Activated T-cell treated with anti-CD3 and anti-CD28 coated beads, Interleukin-2, amount 50 U/mL, for 72 hours (primary cell): Measurements from ENCODE around the gene TNFRSF12A. TPM values are rescaled to one million over a fixed set of nuclear protein-coding genes. Genes with fewer than 3 reads are reported as not detected.
"Not testable (repeated sequence)": the region's sequence is repeated elsewhere in the genome, so short reads cannot be mapped to it uniquely, and the experiment has no call there.

Experiments
- ATAC-seq, 2 donors: fragments of 150-1000 bp; cut with Tn5 transposase; replicated peaks in 1 of 2; 2 replicates each; pipeline ENCODE4 v1.10.0; 2021; ENCODE audit warnings: moderate library complexity in 2 of 2, mild to moderate bottlenecking in 1 of 2
- DNase-seq, 2 donors: peaks; one replicate each; pipeline ENCODE4 v3.0.0; 2021 to 2022; ENCODE audit warnings: mixed read lengths in 1 of 2
- H3K27ac Mint-ChIP-seq: one replicate; pipeline ENCODE4 v1.8.0; 2022; ENCODE audit warnings: mild to moderate bottlenecking, moderate library complexity, mixed read lengths
- H3K27me3 Mint-ChIP-seq: one replicate; pipeline ENCODE4 v1.8.0; 2022; ENCODE audit warnings: low read depth, mixed read lengths
- H3K36me3 Mint-ChIP-seq, 2 donors: one replicate each; pipeline ENCODE4 v1.8.0; 2022; ENCODE audit warnings: mixed read lengths in 2 of 2, mild to moderate bottlenecking in 1 of 2; ENCODE audit not compliant: insufficient read depth in 2 of 2
- H3K4me1 Mint-ChIP-seq: one replicate; pipeline ENCODE4 v1.8.0; 2022; ENCODE audit warnings: low read depth, mixed read lengths
- H3K4me3 Mint-ChIP-seq, 2 donors: one replicate each; pipeline ENCODE4 v1.8.0; 2022; ENCODE audit warnings: mild to moderate bottlenecking in 2 of 2, mixed read lengths in 2 of 2, moderate library complexity in 2 of 2
- H3K9me3 Mint-ChIP-seq, 2 donors: one replicate each; pipeline ENCODE4 v1.8.0; 2022; ENCODE audit warnings: mixed read lengths in 2 of 2
- total RNA-seq, 2 donors: library from RNA; stranded (reverse); gene quantifications; one replicate each; pipeline ENCODE4 v1.2.3, GENCODE V29; 2022

TNFRSF12A gene
- total RNA-seq, 2 donors from 2014 or later: 3.9 to 4.0 TPM

DNA sequence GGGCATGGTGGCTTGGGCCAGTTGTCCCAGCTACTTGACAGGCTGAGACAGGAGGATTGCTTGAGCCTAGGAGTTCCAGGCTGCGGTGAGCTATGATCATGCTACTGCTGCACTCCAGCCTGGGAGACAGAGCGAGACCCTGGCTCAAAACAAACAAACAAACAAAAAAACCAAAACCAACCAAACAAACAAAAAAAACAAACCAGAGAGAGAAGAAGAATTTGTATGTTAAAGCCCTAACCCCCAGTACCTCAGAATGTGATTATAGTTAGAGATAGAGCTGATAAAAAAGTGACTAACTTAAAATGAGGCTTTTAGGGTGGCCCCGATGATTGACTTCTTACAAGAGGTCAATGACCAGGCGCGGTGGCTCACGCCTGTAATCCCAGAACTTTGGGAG, 24.5 kb downstream of the TNFRSF12A start:
- Mint-ChIP-seq H3K4me3 (peak overlapping the region; percentile 82 to 86), H3K9me3 (no peaks in the 10 kb centered on the region), H3K36me3 (no peaks in the 10 kb centered on the region), H3K27ac (peak overlapping the region; percentile 3), H3K27me3 (peaks cover 58% of the 10 kb centered on the region), H3K4me1 (peaks cover 25% of the 10 kb centered on the region)
- DNase-seq (no peak), ATAC-seq (no peak)

DNA sequence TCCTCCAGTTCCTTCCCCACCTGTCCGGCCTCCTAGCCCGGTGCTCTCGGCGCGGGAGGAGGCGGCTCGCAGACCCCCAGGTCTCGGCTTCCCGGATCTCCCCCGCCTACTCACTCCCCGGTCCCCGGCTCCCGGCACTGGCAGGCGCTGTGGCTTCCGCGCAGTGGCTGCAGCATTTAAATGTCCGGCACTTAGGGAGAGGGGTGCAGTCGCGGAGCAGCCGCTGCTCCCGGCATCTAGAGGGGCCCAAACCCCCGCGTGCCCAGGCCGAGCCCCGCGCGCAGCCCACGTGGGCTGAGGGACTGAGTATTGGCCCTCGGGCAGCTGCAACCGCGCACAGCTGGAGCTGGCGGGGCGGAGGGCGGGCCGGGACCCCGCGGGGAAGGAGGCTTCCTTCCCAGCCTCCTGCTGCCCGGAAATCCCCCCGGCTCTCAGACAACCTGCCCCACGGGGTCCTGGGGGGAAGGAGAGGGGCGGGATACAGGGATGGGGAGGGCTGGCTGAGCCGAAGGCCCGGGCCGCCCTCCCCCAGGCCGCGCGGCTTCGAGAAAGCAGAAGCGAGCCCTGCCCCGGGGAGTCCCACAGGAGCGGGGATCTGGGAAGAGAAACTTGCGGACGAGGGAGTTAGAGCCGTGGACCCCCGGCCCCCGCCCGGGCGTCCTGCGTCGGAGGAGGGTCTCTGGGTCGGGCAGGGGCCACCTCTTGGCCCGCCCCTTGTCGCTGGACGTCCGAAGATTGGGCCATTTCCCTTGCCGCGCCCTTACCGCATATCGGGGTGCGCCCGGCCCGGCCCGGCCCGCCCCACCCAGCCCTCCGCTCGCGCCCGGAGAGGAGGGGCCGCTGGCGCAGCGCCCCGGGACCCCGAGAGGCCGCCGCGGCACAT, 25.8 kb downstream of the TNFRSF12A start, which contains the start of gene MMP25:
TSS of gene MMP25 (plus strand) at position 804 of the 883 bp plus-strand sequence. CDS start 357 bp downstream, outside the sequence.
- peak; percentile 38 to 54 for ATAC-seq
- Mint-ChIP-seq H3K36me3 (no peaks in the 10 kb centered on the region), H3K27ac (no peak within 1 kb of the TSS), H3K4me1 (peaks cover 29% of the 10 kb centered on the region), H3K4me3 (peak within 1 kb of the TSS; percentile 82 to 86), H3K9me3 (no peaks in the 10 kb centered on the region), H3K27me3 (peaks cover 46% of the 10 kb centered on the region)
- DNase-seq: peak in 1 of 2 donors; percentile 47

DNA sequence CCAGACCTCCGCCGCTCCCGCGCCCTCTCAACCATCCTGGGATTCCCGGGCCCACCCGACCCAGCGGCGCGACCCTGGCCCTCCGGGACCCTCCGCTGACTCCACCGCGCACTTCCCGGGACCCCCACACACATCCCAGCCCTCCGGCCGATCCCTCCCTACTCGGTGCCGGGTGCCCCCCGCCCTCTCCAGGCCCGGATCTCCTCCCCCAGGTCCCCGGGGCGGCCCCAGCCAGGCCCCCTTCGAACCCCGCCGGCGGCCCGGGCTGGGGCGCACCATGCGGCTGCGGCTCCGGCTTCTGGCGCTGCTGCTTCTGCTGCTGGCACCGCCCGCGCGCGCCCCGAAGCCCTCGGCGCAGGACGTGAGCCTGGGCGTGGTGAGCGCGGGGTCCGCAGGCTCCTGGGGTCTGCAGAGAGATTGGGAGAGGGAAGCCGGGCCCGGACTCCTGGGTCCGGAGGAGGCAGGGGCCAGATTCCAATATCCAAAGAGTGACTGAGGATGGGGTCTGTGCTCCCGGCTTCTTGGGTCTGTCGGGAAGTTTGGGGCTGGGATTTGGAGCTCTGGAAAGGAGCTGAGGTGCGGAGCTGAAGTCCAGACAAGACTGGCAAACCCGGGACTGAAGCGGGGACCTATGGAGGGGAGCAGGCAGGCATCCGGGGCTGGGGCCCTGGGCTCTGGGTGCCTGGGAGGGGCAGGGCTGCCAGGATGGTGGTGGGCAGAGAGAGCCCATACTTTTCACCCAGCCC, 26.6 kb downstream of the TNFRSF12A start:
- peak overlapping the region; percentile 46 to 61 for H3K4me3 Mint-ChIP-seq
- H3K9me3 Mint-ChIP-seq: no peaks in the 10 kb centered on the region
- DNase-seq (peak in 1 of 2 donors; percentile 45), ATAC-seq (peak; percentile 19 to 29)
- peaks cover 43% of the 10 kb centered on the region for H3K27me3 Mint-ChIP-seq
- H3K27ac Mint-ChIP-seq: no peak overlapping the region
- peaks cover 0 to 2% of the 10 kb centered on the region in 2 donors for H3K36me3 Mint-ChIP-seq
- peaks cover 38% of the 10 kb centered on the region for H3K4me1 Mint-ChIP-seq

DNA sequence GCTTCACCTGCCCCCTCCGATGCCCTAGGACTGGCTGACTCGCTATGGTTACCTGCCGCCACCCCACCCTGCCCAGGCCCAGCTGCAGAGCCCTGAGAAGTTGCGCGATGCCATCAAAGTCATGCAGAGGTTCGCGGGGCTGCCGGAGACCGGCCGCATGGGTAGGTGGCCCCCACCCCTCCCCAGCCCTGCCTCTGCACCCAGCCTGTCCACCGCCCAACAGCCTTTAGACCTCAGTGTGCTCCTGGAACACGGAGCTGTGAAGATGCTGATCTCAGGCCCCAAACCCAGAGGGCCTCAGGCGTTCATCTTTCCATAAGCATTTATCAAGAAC, 27.2 kb downstream of the TNFRSF12A start:
- Mint-ChIP-seq H3K4me3 (peak overlapping the region in 1 of 2 donors; percentile 46), H3K27me3 (peaks cover 43% of the 10 kb centered on the region), H3K27ac (no peak overlapping the region), H3K4me1 (peaks cover 43% of the 10 kb centered on the region), H3K36me3 (peaks cover 2% of the 10 kb centered on the region in 2 donors), H3K9me3 (no peaks in the 10 kb centered on the region)
- DNase-seq: no peak
- ATAC-seq: no peak

DNA sequence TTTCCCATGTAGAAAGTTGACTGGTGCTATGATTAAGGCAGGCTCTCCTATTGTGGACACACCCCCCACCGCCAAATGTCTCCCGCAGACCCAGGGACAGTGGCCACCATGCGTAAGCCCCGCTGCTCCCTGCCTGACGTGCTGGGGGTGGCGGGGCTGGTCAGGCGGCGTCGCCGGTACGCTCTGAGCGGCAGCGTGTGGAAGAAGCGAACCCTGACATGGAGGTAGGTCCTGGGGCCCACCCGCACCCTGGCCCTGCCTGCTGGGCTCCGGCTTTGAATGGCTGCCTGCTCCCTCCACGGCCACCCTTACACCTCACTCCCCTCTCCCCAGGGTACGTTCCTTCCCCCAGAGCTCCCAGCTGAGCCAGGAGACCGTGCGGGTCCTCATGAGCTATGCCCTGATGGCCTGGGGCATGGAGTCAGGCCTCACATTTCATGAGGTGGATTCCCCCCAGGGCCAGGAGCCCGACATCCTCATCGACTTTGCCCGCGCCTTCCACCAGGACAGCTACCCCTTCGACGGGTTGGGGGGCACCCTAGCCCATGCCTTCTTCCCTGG, 29.8 kb downstream of the TNFRSF12A start:
- Mint-ChIP-seq H3K27ac (no peak overlapping the region), H3K4me3 (no peak overlapping the region), H3K4me1 (peaks cover 60% of the 10 kb centered on the region), H3K9me3 (no peaks in the 10 kb centered on the region), H3K36me3 (peaks cover 7 to 8% of the 10 kb centered on the region in 2 donors), H3K27me3 (peaks cover 18% of the 10 kb centered on the region)
- no peak for ATAC-seq
- DNase-seq: no peak

DNA sequence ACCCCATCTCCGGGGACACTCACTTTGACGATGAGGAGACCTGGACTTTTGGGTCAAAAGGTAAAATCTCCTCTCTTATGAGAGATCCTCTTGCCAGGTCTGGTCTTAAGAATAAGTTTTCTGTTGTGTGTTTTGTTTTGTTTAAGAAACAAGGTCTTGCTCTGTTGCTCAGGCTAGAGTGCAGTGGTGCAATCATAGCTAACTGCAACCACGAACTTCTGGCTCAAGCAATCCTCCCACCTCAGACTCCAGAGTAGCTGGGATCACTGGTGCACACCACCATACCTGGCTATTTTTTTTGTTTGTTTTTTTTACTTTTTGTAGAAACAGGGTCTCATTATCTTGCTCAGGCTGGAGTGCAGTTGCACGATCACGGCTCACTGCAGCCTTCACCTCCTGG, 30.3 kb downstream of the TNFRSF12A start:
- ATAC-seq (no peak), DNase-seq (no peak)
- H3K4me1 Mint-ChIP-seq: peaks cover 60% of the 10 kb centered on the region
- no peaks in the 10 kb centered on the region for H3K9me3 Mint-ChIP-seq
- no peak overlapping the region for H3K4me3 Mint-ChIP-seq
- peaks cover 8 to 10% of the 10 kb centered on the region in 2 donors for H3K36me3 Mint-ChIP-seq
- H3K27ac Mint-ChIP-seq: no peak overlapping the region
- peaks cover 13% of the 10 kb centered on the region for H3K27me3 Mint-ChIP-seq

DNA sequence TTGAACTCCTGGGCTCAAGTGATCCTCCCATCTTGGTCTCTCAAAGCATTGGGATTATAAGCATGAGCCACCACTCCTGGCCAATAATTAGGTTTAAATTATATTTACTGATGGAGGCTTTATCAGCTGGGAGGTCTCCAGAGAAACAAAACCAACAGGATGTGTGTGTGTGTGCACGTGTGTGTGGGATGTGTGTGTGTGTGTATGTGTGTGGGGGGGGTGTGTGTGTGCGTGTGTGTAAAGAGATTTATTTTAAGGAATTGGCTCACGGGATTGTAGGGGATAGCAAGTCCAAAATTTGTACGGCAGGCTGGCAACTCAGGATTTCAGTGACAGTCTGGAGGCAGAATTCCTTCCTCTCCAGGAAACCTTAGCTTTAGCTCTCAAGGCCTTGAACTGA, 30.8 kb downstream of the TNFRSF12A start:
- H3K27ac Mint-ChIP-seq: no peak overlapping the region
- H3K4me3 Mint-ChIP-seq: no peak overlapping the region
- H3K27me3 Mint-ChIP-seq: peaks cover 12% of the 10 kb centered on the region
- ATAC-seq (no peak), DNase-seq (no peak)
- H3K4me1 Mint-ChIP-seq: peaks cover 65% of the 10 kb centered on the region
- peaks cover 8 to 10% of the 10 kb centered on the region in 2 donors for H3K36me3 Mint-ChIP-seq
- no peaks in the 10 kb centered on the region for H3K9me3 Mint-ChIP-seq

DNA sequence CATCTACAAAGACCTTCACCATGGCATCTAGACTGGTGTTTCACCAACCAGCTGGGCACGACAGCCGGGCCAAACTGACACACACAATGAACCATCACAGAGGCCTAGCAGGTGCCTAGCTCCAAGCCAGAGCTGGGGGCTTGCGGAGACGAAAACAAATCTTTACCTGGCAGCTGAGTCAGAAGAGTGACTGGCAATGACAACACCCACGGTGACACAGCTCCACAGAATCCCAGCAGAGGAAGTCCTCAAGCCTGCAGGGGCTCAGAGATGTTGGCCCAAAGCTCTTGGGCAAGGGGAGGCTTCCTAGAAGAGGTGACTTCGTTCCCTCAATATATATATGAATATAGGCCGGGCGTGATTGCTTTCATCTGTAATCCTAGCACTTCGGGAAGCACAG, 31.3 kb downstream of the TNFRSF12A start:
- H3K4me3 Mint-ChIP-seq: no peak overlapping the region

DNA sequence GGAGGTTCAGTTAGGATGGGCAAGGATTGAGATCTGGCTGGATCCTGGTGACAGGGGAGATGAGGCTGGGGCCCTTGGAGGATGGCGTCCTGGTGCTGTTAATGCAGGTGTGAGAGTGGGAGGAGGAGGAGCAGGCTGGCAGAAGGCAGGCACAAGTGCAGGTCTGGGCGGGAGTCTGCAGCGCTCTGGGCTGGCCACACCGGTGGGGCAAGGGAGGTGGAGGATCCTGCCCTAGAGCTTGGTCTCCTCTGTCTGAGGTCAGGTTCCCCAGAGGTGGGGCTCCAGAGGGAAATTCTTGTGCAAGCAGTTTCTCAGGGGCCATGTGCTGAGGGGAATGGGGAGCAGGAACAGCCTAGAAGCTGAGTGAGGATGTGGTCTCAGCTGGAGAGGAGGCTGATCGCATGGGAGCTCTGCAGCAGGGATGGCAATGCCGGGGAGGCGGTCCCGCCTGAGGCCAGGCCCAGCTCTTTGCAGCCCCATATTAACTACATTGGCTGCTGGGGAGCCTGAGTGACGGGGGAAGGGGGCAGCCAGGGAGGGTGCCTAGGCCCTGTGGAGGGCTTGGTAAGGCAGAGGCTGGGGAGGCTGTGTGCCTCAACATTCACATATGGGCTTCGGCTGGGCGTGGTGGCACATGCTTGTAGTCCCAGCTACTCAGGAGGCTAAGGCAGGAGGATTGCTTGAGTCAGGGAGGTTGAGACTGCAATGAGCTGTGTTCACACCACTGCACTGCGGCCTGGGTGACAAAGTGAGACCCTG, 32.6 kb downstream of the TNFRSF12A start:
- H3K4me3 Mint-ChIP-seq, H3K36me3 Mint-ChIP-seq, H3K27ac Mint-ChIP-seq, H3K27me3 Mint-ChIP-seq, H3K9me3 Mint-ChIP-seq, DNase-seq: not testable (repeated sequence)
- H3K4me1 Mint-ChIP-seq: peaks cover 82% of the 10 kb centered on the region
- peak; percentile 63 to 81 for ATAC-seq

More for the DNA sequence above, 31.3 kb downstream of the TNFRSF12A start:
- H3K4me1 Mint-ChIP-seq: peaks cover 69% of the 10 kb centered on the region
- peaks cover 12% of the 10 kb centered on the region for H3K27me3 Mint-ChIP-seq
- no peak overlapping the region for H3K27ac Mint-ChIP-seq
- peaks cover 8 to 10% of the 10 kb centered on the region in 2 donors for H3K36me3 Mint-ChIP-seq
- ATAC-seq (peak; percentile 22 to 32), DNase-seq (no peak)
- no peaks in the 10 kb centered on the region for H3K9me3 Mint-ChIP-seq

DNA sequence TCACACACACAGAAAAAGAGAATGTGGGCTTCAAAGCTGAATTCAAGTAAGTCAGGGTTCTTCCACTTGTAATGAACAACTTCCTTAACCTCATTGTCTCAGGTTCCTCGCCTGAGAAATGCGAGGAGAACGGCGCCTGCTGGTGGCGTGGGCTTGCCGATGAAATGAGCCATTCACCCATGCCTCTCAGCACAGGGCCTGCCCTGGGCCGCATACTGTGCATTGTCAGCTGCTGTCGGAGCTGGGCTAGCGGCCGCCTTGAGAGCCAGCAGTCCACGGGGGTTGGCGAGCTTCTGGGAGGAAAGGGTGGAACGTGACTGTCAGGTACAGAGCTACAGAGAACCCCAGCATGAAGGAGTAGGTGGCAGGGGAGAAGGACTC, 33.2 kb downstream of the TNFRSF12A start:
- not testable (repeated sequence) for H3K27ac Mint-ChIP-seq, H3K9me3 Mint-ChIP-seq, H3K36me3 Mint-ChIP-seq, DNase-seq, H3K27me3 Mint-ChIP-seq, H3K4me3 Mint-ChIP-seq
- peaks cover 78% of the 10 kb centered on the region for H3K4me1 Mint-ChIP-seq
- peak; percentile 31 to 62 for ATAC-seq

DNA sequence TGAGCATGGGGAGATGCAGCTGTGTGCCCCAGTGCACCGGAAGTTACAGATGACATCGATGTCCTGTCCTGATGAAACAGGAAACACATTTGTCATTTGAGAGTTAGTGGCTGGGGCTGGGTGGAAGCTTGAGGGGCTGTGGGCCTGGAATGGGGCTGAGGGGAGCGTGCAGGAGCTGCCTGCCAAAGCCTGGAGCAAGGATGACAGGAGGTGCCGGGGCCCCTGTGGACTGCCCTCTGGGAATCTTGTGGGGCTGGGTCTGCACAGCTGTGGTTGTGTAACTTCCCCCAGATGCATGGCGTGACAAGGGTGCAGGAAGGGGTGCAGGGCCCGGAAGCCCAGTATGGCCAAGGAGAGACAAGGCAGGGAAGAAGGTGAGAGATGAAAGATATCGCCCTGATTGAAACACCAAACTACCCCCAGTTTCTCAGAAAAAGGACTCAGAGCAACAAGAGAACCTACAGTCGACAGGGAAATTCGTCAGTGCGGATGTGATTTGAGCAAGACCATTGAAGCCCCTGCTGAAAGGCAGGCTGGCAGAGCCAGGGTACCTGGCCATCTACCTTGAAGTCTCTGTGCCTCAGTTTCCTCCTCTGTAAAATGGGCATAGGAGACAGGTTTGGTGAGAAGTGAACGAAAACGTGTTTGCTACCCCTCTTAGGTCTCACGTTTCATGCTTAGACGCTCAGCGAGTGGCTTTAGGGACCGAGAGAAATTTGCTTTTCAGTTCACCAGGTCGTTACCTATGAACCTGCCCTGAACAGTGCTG, 35.0 kb downstream of the TNFRSF12A start:
- Mint-ChIP-seq H3K4me1 (peaks cover 77% of the 10 kb centered on the region), H3K4me3 (peak overlapping the region; percentile 52 to 53), H3K27ac (peak overlapping the region; percentile 47), H3K9me3 (no peaks in the 10 kb centered on the region), H3K27me3 (no peaks in the 10 kb centered on the region), H3K36me3 (peaks cover 9 to 12% of the 10 kb centered on the region in 2 donors)
- DNase-seq: no peak
- no peak for ATAC-seq

DNA sequence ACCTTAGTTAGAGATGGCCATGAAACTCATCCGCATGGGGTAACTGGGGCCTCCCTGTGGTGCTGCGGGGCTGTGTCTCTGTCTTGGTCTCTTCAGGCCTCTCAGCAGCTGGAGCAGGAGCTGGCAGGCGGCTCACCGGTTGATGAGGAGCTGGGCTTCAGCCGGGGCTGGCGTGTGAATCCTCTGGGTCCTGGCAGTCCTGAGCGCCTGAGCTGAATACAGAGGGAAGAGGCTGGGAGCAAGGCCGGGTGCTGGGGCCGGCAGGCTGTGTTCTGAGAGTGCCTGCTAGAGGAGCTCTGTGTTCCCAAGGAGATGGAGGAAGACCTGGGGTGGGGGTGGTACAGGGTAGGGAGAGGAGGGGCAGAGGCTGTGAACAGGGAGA, 35.6 kb downstream of the TNFRSF12A start:
- Mint-ChIP-seq H3K27ac (peak overlapping the region; percentile 47), H3K4me1 (peaks cover 77% of the 10 kb centered on the region), H3K36me3 (peaks cover 9 to 12% of the 10 kb centered on the region in 2 donors), H3K4me3 (peak overlapping the region; percentile 52 to 53)
- not testable (repeated sequence) for DNase-seq, H3K9me3 Mint-ChIP-seq, ATAC-seq, H3K27me3 Mint-ChIP-seq
